Activated T-helper 9 cell treated with anti-CD3 and anti-CD28 coated beads, Interleukin-2, amount 50 U/mL, for 16 hours (primary cell): ENCODE measurements around the gene RANGAP1.
A peak's percentile ranks its signal among the peaks of the same experiment; 100 is the strongest.

ENCODE experiments used
- DNase-seq: peaks from one replicate; pipeline ENCODE4 v3.0.0-alpha.2; 2020; ENCODE audit warnings: low read depth

RANGAP1 gene

GRCh38 chr22:41197038-41197972 is 88.7 kb downstream of the RANGAP1 start:
- peak; percentile 81 for DNase-seq
